NCI-H345 (cell line): ENCODE measurements around the gene PDE6A.

ENCODE experiments used
- DNase-seq: peaks from one replicate; lab custom pipeline; 2025; lab: John Stamatoyannopoulos, UW

PDE6A gene

DNA sequence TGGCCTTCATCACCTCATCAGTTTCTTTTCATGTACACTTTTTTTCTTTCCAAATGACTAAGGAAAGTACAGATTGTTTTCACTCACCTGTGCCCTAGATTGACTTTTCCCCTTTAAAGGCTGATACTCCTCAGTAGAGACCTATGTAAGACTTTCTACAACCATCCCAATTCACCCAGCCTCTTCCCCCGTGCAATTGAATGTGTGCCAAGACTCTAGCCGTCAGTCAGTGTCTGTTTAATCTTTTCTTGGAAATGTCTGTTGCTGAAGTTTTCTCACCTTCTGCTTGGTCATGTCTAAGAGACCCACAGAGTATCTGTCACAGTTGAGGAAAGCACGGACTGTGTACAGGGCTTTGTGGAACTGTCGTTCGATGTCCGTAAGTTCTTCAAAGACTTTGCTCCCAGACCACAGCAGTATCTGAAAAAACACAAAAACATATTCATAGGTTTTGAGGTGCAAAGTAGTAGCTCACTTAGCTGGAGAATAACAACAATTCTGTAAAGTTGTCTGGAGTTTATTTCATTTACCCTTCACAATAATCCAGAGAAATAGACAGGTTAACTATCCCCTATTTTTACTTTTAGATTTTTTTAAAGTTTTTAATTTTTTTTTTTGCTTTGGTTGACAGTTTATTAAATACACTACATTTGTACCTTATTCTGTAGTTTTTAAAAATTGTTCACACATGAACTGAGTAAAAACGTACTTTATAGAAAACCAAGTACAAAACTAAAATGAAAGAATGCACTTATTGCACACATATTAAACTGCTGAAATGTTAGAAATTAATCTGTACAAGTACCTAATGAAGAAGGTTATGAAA lies 13.6 kb downstream of the PDE6A start:
- DNase-seq: no peak

DNA sequence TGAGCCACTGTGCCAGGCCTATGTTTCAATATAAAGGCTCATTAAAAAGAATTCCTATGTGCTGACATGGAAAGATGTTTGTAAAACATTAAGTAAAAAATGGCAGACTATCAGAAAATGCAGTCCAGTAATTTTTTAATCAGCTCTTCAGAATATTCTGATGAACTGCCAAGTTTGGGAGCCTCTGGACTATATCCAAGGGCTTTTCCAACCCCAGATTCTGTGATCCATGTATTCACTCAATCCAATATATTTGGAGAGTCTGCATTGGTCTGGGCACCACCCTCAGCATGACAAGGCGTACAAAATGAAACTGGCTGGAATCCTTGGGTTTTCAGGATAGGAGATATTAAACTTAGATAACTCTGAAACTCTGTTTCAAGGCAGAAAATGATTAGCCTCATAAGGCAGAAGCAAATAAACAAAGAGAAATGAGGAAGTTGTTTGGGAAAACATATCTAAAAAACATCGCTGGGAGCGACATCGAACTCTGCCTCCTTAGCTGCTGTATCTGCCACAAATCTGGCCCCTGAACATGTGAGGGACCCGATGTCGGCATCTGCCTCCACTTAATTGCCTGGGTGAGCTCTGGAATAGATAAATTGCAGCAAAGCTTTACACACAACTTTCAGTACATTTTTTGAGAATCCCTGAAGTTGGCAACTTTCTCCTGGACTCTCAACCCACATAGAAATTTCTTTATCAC lies 14.4 kb downstream of the PDE6A start:
- no peak for DNase-seq

DNA sequence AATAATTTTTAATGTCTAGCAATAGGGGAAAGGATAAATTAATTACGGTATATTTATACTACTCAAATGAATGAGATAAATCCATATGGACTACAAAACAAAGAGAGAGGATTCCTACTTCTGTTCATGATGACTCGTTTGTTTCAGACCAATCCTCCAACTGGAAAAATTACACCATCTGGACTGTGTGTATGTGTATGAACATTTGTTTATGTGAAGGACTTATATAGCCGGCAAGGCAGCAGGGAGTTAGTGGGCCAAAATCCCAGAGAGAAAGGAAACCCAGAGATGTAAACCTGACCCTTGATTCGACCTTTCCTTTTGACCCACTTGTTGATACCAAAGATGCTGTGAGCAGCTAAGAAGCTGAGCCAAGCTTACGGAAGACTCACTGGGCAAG lies 20.1 kb downstream of the PDE6A start:
- no peak for DNase-seq

DNA sequence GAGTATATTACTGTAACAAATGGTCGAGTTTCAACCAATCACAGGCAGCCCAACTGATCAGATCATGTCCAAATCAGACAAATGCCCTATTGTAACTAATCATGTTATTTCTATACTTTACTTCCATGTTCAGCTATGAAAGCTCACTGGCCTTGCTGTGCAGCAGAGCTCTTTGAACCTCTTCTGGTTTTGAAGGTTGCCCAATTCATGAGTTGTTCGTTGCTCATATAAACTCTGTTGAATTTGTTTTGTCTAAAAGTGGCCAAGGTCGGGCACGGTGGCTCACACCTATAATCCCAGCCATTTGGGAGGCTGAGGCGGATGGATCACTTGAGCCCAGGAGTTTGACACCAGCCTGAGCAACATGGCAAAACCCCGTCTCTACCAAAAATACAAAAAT lies 21.6 kb downstream of the PDE6A start:
- DNase-seq: no peak

DNA sequence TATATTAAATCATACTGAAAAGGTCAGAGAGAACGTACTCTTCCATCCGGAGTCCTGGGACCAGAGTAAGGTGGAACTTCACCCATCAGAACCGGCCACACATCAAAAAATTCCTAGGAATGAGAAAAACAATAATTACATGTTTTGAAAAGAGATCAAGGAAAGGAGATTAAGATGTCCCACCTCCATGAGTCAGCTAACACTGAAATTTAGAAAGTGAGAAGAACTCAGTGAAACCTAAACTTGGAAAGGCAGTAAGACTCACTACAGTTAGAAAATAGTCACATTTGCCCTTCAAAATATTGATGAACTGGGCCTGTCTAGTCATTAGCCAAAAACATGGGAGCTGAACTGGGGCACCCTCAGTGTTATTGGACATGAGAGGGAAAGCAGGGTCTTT lies 23.0 kb downstream of the PDE6A start:
- no peak for DNase-seq

DNA sequence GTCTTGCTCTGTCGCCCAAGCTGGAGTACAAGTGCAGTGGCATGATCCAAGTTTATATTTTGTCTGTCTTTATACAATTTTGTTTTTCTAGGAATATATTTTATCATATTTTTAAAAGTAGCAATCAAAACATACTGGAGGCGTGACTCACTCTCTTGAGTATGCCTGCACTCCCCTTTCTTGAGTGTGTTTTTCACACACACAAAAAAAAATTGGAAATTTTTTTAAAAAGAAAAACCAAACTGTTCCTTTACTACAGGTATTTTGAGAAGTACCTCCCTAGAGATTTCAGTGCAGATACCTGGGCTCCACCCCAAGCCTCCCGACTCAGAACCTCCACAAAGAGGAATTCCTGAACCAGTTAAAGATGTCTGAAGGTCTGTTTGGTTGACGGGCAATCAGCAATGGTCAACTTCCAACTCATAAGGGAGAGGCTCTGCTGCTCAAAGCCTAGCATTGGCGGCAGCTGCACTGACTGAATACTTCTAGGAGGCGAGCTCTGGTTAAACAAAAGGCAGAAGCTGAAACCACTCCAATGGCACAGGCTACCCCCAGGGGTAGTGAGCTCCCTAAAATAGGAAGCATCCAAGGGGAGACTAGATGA lies 27.4 kb downstream of the PDE6A start:
- DNase-seq: no peak

DNA sequence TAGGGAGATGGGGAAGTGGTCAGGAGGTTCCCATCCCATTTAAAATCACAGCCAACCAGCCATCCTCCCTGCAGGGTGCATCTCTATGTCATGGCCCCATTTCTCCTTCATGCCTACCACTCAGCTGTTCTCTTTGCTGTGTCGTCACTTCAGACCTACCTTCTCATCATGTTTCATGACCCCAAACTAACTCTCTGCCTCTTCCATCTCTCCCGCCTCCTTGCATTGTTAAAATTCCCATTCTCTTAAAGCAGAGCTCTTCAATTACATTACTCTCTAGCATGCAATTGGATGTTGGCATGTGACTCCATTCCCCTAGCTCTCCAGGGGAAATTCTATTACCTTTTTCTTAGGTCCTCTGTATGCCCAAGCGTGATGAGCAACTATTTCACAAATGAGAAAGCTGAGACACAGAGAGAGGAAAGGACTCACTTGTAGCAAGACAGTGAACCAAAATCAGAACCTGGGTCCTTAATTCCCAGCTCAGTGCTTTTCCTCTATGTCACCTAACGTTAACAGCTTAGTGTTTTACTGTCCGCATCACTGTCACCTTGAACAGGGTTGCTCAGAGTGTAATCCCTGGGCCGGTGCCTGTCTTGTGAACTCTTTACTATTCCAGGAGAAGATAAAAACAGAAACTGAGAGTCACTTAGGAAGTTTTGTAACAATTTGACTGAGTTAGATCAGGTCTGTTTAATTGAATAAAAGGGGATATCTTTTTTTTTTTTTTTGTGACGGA lies 28.1 kb downstream of the PDE6A start:
- no peak for DNase-seq

DNA sequence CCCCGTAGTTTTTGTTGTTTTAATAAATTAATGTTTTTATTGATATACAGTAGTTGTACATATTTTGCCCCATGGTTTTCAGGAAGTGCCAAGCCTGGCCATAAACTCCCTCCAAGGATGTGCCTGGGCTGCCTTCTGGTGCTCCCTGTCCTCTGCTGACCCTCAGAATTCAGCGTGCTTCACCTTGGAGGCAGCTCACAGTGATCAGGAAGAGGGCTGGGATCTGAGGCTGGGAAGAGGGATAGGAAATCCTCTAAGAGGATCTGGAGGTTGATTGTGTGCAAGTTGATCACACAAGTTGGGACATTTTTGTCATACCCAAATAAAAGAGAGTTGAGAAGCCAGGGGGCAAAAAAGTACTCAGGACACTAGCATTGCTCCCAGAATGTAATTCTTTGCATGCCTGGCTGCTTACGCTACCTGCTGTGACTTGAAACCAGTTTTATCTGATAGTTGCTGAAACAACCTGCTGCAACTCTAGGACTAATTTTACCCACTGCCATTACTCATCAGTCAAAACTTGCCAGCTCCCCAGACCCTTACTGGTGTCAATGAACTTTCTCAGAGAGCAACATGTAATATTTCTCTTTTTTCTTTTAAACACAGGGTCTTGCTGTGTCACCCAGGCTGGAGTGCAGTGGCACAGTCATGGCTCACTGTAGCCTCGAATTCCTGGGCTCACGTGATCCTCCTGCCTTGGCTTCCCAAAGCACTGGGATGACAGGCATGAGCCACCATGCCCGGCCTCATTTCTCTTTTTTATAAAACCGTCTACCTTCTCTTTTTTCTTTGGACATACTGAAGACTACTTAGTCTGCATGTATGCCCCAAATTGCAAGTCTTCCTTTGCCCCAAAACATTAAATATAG lies 29.0 kb downstream of the PDE6A start:
- no peak for DNase-seq

DNA sequence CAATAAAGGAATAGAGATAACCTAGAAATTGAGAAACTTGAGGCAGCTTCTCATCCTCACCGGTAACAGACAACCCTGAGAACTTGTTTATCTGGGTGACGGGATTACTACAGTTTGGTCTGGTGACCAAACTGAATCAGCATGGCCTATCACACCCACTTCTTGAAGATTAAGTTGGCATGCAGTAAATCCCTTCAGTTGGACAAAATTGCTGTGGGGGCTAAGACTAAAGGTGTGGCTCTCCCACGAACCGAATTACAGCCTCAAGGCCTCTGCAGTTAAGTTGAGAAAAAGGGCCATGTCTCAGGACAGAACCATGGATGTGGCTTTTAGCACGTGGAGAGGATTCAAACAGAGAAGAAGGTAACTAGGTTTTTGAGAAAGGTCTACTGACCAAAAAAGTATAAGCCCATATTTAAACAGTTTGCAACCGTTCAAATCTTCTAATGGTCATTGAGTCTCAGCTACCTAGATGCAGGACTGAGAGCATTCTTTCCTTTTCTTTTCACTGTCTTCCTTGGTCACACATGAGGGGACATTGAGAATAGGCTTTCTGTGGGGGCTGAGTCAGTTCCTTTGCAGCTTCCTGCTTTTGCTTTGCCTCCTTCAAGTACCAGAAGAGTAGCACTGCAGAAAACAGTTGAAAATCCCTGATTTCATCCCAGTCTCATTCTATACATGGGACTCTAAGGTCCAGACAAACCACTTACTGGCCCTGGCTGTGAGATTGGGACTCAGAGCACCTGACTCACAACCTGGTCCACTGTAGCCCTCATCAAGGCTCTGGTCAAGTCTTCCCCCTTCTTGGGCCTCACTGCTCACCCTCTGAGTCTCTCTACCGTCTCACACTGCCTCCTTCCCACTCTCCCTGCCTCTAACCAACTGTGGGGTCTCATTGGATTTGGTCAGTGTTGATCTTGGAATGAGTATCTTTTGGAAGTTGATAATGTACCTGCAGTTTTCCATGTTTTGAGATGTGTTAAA lies 30.9 kb downstream of the PDE6A start:
- DNase-seq: no peak

DNA sequence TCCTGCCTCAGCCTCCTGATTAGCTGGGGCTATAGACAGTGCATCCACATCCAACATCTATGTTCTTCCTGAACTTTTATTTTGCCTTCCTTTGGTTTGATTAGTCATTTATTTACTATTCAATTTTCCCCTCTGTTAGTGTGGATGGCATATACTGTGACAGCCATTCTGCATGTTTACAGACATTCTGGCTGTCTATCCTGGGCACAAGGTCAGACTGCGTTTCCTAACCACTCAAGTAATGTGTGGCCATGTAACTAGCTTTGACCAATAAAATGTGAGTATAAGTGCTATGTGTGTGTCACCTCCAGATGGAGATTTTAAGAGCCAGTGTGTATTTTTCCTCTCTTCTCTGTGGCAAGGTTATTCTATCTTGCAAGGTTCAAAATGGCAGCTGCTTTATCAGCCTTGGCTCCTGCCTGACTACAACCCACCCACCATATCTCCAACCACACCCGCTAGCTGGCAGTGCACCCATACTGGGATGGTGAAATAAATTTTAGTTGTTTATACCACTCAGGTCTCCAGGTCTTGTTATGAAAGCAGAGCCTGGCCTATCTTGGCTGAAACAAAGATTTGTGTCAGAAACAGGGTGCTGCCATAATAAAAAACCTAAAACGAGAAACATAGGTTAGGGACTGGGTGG lies 32.2 kb downstream of the PDE6A start:
- DNase-seq: no peak

DNA sequence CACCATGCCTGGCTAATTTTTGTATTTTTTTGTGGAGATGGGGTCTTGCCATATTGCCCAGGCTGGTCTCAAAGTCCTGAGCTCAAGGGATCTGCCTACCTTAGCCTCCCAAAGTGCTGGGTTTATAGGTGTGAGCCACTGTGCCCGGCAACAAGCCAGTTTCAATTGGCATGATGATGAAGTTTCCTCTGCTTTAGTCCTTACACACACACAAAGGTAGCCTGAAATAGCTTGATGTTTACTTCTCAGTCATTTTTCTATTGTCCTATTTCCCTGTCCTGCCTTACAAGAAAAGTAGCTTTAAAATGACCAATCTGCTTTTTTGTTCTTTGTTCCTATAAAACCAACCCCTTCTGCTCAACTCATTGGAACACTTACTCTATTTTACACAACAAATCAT lies 33.6 kb downstream of the PDE6A start:
- no peak for DNase-seq

DNA sequence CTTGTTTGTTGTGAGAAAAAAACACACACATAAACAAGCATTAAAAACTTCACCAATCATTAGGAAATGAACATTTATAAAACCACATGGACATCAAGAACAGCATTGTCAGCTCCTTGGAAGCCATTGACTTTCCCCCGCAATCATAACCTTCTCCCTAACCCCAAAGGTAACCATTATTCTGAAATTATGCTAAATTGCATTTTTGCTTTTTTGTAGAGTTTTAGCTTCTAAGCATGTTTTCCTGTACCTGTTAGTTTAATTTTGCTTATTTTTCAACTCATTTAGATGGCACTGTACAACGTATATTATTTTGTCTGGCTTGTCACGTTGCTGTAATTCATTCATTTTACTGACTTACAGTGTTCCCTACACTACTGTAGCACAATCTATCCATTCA lies 36.8 kb downstream of the PDE6A start:
- no peak for DNase-seq

DNA sequence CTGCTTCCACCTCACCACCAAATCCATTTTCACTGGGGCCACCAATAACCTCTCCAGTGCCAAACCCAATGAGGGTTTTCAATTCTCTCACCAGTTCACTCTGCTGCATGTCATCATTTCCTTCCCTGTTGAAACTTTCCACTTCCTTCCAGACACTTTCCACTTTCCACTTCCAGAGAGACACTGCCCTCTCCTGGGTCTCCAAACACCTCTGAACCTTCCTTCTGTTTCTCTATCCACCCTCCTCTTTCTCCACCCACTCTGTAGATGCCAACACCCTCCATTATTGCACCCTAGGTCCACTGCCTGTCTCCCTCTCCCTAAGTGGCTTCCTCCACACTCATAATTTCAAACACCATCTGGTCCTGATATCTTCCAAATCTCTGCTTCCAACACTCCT lies 39.6 kb downstream of the PDE6A start:
- no peak for DNase-seq

DNA sequence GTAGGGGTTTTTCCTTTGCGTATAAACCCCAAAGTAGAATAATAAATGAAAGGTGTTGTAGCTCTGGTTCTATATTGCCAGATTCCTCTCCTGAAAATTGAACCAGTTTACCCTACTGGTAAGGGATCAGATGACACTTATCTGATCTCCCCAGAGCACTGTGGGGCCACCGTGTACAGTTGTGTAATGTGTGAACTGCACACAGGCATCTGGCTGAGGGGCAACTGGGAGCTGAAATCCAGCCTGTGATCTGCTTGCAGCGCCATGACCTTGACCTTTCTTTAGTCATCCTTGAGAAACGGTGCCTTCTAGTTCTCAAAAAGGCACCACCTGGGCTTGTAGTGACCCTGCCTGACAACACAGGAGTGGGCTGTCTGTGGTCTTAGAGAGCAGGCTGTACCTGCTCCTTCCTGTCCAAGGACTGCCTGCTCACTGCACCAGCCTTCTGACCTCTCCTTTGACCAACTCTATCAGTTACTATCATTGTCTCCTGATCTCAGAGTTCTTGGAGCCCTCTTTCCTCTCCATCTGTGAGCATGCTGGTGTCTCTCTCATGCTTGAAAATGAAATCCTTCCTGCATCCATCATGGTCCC lies 40.2 kb downstream of the PDE6A start:
- DNase-seq: no peak

DNA sequence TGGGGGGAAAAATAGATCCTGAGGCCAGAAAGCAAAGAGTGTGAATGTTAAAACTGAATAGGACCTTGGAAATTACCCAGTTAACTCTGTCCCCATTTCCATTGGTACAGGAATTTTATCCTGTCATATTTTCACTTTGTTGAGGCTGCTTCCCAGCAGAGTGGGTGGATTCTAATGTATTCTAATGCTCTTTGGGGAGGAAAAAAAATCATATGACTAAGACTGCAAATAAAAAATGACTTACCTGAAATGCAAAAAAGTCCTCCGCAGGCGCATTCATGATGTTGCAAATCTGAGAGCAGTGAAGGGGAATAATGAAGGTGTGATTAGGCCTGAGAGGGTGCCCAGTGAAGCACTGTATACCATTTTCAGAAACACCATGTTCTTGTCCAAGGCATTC lies 41.2 kb downstream of the PDE6A start:
- DNase-seq: no peak

DNA sequence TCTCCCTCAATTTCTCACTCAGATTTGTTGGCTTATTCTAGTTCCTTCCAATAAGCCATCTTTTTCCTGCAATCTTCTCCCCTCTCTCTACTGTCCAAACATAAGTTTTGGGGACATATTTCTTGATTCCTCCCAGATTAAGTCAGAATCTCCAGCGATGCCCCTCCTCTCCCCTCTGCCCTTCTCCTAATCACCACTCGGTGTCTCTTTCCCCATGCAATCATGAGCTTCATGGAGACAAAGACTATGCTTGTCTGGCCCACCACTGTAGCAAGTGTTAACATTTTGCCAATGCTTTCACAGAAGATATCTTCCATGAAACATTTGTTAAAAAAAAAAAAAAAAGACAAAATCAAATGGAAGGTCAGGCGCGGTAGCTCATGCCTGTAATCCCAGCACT lies 42.4 kb downstream of the PDE6A start:
- no peak for DNase-seq

DNA sequence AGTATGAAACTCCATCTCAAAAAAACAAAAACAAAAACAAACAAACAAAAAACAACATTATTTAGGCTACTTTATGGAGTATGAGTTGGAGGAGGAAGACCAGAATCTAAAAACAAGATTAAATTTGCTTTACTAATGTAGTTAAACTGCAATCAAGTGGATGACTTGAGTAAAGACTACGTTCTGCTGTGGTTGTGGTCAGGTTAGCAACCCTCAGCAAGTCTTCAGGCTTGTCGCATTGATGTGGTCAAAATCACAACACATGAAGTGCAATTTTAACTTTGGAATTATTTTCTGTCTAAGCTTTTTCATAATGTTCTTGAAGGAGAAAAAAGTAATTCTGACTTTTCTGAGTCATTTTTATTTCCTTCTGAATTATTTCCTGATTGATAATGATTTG lies 43.1 kb downstream of the PDE6A start:
- no peak for DNase-seq

DNA sequence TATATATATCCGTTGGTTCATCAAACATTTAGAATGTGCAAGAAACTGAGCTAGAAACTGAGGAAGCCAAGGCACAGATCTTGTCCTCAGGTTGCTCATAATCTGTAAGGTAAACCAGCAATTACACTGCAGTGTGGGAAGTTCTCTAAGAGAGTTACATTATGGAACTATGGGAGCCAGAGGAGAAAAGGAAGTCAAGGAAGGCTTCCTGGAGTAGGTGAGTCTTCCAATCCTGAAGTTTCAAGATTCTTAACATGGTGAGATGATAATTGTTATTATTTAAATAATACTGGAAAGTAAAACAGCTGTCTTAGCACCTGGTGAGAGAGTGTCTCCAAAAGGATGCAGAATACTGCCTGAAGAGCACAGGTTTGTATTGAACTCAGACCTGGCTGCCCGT lies 44.2 kb downstream of the PDE6A start:
- no peak for DNase-seq

DNA sequence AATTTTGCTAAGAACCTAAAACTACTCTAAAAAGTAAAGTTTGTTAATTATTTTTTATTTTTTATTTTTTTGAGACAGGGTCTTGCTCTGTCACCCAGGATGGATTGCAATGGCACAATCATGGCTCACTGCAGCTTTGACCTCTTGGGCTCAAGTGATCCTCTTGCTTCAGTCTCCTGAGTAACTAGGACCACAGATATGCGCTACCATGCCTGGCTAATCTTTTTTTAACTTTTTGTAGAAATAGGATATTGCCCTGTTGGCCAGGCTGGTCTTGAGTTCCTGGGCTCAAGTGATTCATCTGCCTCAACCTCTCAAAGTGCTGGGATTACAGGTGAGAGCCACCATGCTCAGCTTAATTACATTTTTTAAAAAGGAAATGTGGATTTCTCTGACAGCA lies 45.8 kb downstream of the PDE6A start:
- DNase-seq: no peak
